Bronchial epithelial cell (primary cell): Measurements from ENCODE around the gene ABHD12B. TPM values are rescaled to one million over a fixed set of nuclear protein-coding genes. Genes with fewer than 3 reads are reported as not detected.
"Not testable (repeated sequence)": the region's sequence is repeated elsewhere in the genome, so short reads cannot be mapped to it uniquely, and the experiment has no call there.

Source experiments
- DNase-seq: peaks from one replicate; pipeline ENCODE4 v3.0.0-alpha.2; 2010; ENCODE audit warnings: low read depth
- FAIRE-seq: peaks from 2 replicates; lab custom pipeline; 2011; peaks lifted over from hg19 to GRCh38; lab: Jason Lieb, UNC
- H3K27me3 ChIP-seq: 2 replicates; pipeline ENCODE4 v1.5.1; 2011; ENCODE audit warnings: low read length; ENCODE audit not compliant: control insufficient read depth, insufficient read depth
- H3K36me3 ChIP-seq: 2 replicates; pipeline ENCODE4 v1.5.1; 2011; ENCODE audit warnings: low read length; ENCODE audit not compliant: control insufficient read depth, insufficient read depth
- H3K4me3 ChIP-seq: 2 replicates; pipeline ENCODE4 v1.5.1; 2011; ENCODE audit warnings: mild to moderate bottlenecking, low read depth, low read length, control low read depth
- CTCF ChIP-seq: IDR thresholded peaks from 2 replicates; pipeline ENCODE4 v1.5.1; 2011; ENCODE audit warnings: mild to moderate bottlenecking, moderate library complexity, low read length, control low read depth, inconsistent platforms; ENCODE audit not compliant: insufficient read depth, severe bottlenecking
- total RNA-seq: library from RNA; depleted of rRNA; stranded (reverse); fragments of >200 nt; gene quantifications from 2 replicates; pipeline ENCODE4 v1.2.1, GENCODE V29; 2014

Gene ABHD12B
- total RNA-seq, 1 donor from 2014 or later, result not detected

DNA sequence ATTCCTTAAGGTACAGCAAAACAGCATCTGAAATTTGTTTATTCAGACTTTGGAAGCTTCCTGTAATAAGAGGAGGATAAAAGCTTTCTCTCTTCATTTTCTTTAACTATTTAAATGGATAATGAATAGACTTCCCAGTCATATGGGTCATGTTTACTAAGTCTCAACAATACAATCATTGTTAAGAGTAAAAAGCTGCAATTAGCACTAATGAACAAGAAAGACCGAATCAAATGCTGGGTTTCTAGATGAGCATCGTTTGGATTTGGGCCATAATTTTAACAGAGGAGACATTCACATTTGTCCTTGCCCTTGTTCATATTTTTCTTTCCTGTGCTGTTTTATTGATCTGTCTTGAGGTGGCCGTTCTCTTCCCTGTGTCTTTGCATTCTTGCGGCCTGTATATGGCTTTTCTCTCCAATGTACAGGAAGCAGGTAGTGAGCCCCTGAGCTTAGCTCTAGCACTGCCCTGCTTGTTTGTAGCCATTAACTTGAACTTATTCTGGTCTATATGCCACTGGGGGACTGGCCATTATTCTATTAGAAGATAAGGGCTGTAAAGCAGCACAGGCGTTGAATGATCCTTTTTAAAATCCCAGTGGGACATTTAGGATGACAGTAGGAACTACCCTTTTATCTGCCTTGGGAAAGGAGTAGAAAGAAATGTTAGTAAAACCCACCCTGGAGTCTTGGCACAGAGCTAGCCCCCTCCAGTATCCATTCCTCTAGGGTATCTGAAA, 34.6 kb downstream of the ABHD12B start:
- FAIRE-seq, result no peak

GRCh38 chr14:50910495-50911420, 38.9 kb downstream of the ABHD12B start:
- H3K4me3 ChIP-seq, result no peak overlapping the region
- DNase-seq (no peak), FAIRE-seq (no peak)
- no peak for TF ChIP-seq CTCF
- no peaks in the 10 kb centered on the region for H3K27me3 ChIP-seq
- H3K36me3 ChIP-seq, result peaks cover 34% of the 10 kb centered on the region

More for the DNA sequence above, 34.6 kb downstream of the ABHD12B start:
- no peak for DNase-seq
- Histone ChIP-seq H3K4me3 (no peak overlapping the region), H3K36me3 (peaks cover 15% of the 10 kb centered on the region), H3K27me3 (no peaks in the 10 kb centered on the region)
- no peak for TF ChIP-seq CTCF

GRCh38 chr14:50917449-50917848, 45.6 kb downstream of the ABHD12B start:
- no peak for TF ChIP-seq CTCF
- no peak for DNase-seq
- Histone ChIP-seq H3K36me3 (peaks cover 30% of the 10 kb centered on the region), H3K27me3 (no peaks in the 10 kb centered on the region), H3K4me3 (no peak overlapping the region)
- FAIRE-seq, result no peak

DNA sequence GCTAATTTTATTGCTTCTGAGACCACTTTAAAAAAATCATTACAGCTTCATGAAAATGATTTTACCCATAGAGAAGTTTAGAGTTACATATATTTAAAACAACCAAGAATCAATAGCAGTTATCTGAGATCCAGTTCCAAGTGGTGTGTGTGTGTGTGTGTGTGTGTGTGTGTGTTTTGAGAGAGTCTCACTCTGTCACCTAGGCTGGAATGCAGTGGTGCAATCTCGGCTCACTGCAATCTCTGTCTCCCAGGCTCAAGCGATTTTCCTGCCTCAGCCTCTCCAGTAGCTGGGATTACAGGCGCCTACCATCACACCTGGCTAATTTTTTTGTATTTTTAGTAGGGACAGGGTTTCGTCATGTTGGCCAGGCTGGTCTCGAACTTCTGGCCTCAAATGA, 47.7 kb downstream of the ABHD12B start:
- peaks cover 31% of the 10 kb centered on the region for H3K36me3 ChIP-seq
- H3K4me3 ChIP-seq, DNase-seq, H3K27me3 ChIP-seq, FAIRE-seq: not testable (repeated sequence)

GRCh38 chr14:50920482-50921230, 48.8 kb downstream of the ABHD12B start:
- no peak for TF ChIP-seq CTCF
- no peaks in the 10 kb centered on the region for H3K27me3 ChIP-seq
- no peak for FAIRE-seq
- peaks cover 27% of the 10 kb centered on the region for H3K36me3 ChIP-seq
- no peak overlapping the region for H3K4me3 ChIP-seq
- no peak for DNase-seq
